Left lung (tissue), 10 donors: ENCODE results near the gene EEF2K. TPM values are rescaled to one million over a fixed set of nuclear protein-coding genes. Genes with fewer than 3 reads are reported as not detected.

Experiments used
- ATAC-seq: fragments of 200-7000 bp; cut with Tn5 transposase; one replicate; pipeline ENCODE4 v1.9.1; 2020; ENCODE audit warnings: moderate library complexity
- DNase-seq, 4 donors: peaks; one replicate each; pipeline ENCODE4 v3.0.0-alpha.2; 2013 to 2020
- H3K27ac ChIP-seq, 2 donors: fragments of 200-600 bp; sonication (generic) in 1 of 2; one replicate each; pipeline versions ENCODE4 v1.5.0 to v1.8.0; 2020 to 2021
- H3K27me3 ChIP-seq, 2 donors: fragments of 200-600 bp; sonication (generic) in 1 of 2; one replicate each; pipeline versions ENCODE4 v1.5.0 to v1.8.0; 2020 to 2021
- H3K36me3 ChIP-seq, 2 donors: fragments of 200-600 bp; sonication (generic) in 1 of 2; one replicate each; pipeline versions ENCODE4 v1.5.0 to v1.8.0; 2020 to 2021
- H3K4me1 ChIP-seq, 2 donors: fragments of 200-600 bp; one replicate each; pipeline ENCODE4 v1.8.0; 2021
- H3K4me3 ChIP-seq, 2 donors: fragments of 200-600 bp; sonication (generic) in 1 of 2; one replicate each; pipeline versions ENCODE4 v1.5.0 to v1.8.0; 2020 to 2021; ENCODE audit warnings: mild to moderate bottlenecking in 1 of 2
- H3K9me3 ChIP-seq, 2 donors: fragments of 200-600 bp; sonication (generic) in 1 of 2; one replicate each; pipeline versions ENCODE4 v1.5.0 to v1.8.0; 2020 to 2021
- intact Hi-C, 2 donors: fragments of 100-400 bp; cut with DNase I; formaldehyde crosslinking; loops; one replicate each; pipeline versions ENCODE4 v1.11.2 to v1.14.2; 2022
- polyA plus RNA-seq, 6 donors: library from polyadenylated mRNA; unstranded; fragments of 120-200 nt; gene quantifications; one replicate each; pipeline ENCODE4 v1.2.1, GENCODE V29; 2013; ENCODE audit not compliant: insufficient read length in 6 of 6
- total RNA-seq, 2 donors: library from RNA; stranded (reverse); fragmentation: NEBNext Ultra II Directional; extraction: Animal tissue kit (Norgen Biotek cat#: 25700); gene quantifications; one replicate each; pipeline ENCODE4 v1.2.1, GENCODE V29; 2021
- TF ChIP-seq, protein P1 (sequence below), 2 donors: fragments of 200-600 bp; sonication (generic) in 1 of 2; IDR thresholded peaks; one replicate each; pipeline versions ENCODE4 v1.5.0 to v1.8.0; 2021; ENCODE audit warnings: antibody characterized with exemption in 2 of 2
- donor health status: DM: no; HTN: yes; CAD: no.
- donor health status: DM: no; HTN: no; CAD: no.

Gene EEF2K
- total and polyA plus RNA-seq, 8 donors = 21.2 to 32.8 (median 23.7) TPM

DNA sequence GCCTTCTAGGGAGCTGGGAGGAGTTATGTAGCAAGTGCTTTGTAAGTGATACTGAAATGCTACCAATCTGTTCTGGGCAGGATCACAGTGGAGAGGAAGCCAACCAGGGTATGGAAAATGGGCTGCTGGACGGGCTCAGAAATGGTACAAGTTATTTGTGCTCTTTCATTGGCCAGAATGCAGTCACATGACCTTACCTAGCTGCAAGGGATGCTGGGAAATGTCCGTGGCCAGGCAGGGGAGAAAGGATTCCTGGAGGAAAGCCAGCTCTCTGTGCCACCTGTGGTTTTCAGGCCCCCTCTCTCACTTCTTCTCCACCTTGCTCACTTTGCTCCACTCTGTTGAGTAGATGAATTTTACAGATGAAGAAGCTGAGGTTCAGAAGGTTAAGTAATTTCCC lies 4.8 kb downstream of the EEF2K start:
- H3K9me3 ChIP-seq = no peaks in the 10 kb centered on the region
- no peak for DNase-seq
- TF ChIP-seq, protein P1, sequence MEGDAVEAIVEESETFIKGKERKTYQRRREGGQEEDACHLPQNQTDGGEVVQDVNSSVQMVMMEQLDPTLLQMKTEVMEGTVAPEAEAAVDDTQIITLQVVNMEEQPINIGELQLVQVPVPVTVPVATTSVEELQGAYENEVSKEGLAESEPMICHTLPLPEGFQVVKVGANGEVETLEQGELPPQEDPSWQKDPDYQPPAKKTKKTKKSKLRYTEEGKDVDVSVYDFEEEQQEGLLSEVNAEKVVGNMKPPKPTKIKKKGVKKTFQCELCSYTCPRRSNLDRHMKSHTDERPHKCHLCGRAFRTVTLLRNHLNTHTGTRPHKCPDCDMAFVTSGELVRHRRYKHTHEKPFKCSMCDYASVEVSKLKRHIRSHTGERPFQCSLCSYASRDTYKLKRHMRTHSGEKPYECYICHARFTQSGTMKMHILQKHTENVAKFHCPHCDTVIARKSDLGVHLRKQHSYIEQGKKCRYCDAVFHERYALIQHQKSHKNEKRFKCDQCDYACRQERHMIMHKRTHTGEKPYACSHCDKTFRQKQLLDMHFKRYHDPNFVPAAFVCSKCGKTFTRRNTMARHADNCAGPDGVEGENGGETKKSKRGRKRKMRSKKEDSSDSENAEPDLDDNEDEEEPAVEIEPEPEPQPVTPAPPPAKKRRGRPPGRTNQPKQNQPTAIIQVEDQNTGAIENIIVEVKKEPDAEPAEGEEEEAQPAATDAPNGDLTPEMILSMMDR (IDR thresholded peaks at IDR 0.05) = no peak

DNA sequence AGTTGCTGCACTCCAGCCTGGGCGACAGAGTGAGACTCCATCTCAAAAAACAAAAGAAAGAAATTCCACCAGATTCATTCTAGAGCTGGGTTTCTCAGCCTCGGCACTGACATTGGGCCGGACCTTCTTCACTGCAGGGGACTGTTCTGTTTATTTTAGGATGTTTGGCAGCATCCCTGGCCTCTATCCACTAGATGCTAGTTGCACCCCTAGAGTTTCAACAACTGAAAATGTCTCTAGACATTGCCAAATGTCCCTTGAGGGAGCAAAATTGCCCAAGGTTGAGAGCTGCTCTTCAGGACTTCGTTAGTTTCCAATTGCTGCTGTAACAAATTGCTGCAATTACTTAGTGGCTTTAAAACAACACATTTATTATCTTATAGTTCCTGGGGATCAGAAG lies 7.2 kb downstream of the EEF2K start:
- no peaks in the 10 kb centered on the region for H3K27me3 ChIP-seq
- DNase-seq (no peak), ATAC-seq (no peak)
- peaks cover 3 to 37% of the 10 kb centered on the region in 2 donors for H3K4me1 ChIP-seq
- TF ChIP-seq, protein P1 (IDR thresholded peaks at IDR 0.05) = no peak
- peaks cover 0 to 10% of the 10 kb centered on the region in 2 donors for H3K36me3 ChIP-seq
- no peak overlapping the region for H3K27ac ChIP-seq
- no peak overlapping the region for H3K4me3 ChIP-seq
- H3K9me3 ChIP-seq = no peaks in the 10 kb centered on the region
- intact Hi-C loops = no loop called here

More for the DNA sequence above, 4.8 kb downstream of the EEF2K start:
- ATAC-seq = no peak
- Histone ChIP-seq H3K27me3 (no peaks in the 10 kb centered on the region), H3K4me1 (peaks cover 13 to 49% of the 10 kb centered on the region in 2 donors), H3K36me3 (peaks cover 0 to 10% of the 10 kb centered on the region in 2 donors), H3K4me3 (no peak overlapping the region), H3K27ac (no peak overlapping the region)
- intact Hi-C loops = no loop called here

DNA sequence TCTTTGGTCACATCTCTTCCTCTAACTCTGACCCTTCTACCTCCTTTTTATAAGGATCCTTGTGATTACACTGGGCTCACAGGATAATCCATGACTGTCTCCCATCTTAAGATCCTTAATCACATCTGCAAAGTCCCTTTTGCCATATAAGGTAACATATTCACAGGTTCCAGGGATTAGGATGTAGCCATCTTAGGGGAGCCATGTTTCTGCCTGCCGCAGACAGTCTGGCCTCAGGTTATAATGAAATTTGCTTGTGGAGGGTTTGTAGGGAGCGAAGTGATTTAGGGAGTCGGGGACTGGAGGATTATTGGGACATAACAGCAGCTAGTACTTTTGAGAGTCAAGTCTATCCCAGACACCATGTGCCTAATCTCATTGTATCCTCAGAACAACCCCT lies 7.7 kb downstream of the EEF2K start:
- no peak for ATAC-seq
- no peaks in the 10 kb centered on the region for H3K9me3 ChIP-seq
- intact Hi-C loops = no loop called here
- peaks cover 0 to 10% of the 10 kb centered on the region in 2 donors for H3K36me3 ChIP-seq
- H3K27ac ChIP-seq = no peak overlapping the region
- H3K4me1 ChIP-seq = peaks cover 0 to 32% of the 10 kb centered on the region in 2 donors
- H3K27me3 ChIP-seq = no peaks in the 10 kb centered on the region
- DNase-seq = no peak
- TF ChIP-seq, protein P1 (IDR thresholded peaks at IDR 0.05) = no peak
- H3K4me3 ChIP-seq = no peak overlapping the region

DNA sequence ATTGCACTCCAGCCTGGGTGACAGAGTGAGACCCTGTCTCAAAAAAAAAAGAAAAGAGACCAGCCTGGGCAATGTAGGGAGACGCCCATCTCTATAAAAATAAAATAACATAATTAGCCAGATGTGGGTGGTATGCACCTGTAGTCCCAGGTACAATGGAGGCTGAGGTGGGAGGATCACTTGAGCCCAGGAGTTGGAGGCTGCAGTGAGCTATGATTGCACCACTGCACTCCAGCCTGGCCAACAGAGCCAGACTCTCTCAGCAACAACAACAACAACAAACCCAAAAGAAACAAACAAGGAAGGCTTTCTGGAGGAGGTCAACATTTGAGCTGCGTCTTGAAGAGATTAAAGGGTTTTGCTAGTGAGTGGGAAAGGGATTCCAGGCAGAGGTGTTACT lies 8.3 kb downstream of the EEF2K start:
- intact Hi-C loops = no loop called here
- peaks cover 0 to 28% of the 10 kb centered on the region in 2 donors for H3K4me1 ChIP-seq
- ATAC-seq = no peak
- peaks cover 0 to 10% of the 10 kb centered on the region in 2 donors for H3K36me3 ChIP-seq
- no peaks in the 10 kb centered on the region for H3K27me3 ChIP-seq
- TF ChIP-seq, protein P1 (IDR thresholded peaks at IDR 0.05) = no peak
- H3K4me3 ChIP-seq = no peak overlapping the region
- H3K27ac ChIP-seq = no peak overlapping the region
- DNase-seq = no peak
- H3K9me3 ChIP-seq = no peaks in the 10 kb centered on the region

DNA sequence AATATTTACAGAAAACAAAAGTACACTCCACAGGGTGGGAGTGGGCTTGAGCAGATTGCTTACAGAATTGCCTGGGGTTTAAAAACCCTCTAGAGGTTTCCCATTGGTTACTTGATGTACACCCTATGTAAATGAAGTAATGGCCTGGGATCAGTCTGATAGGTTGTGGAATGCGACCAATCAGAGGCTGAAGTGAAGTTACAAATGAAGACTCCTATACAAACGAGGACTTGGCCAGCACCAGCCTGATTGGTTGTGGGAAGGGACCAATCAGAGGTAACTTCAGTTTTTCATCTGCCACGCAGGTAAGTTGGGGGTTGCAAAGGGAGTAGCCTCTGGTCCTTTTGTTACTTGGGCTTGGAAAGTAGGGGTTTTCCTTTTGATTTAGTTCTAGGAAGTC lies 8.8 kb downstream of the EEF2K start:
- no peak overlapping the region for H3K27ac ChIP-seq
- intact Hi-C loops = no loop called here
- no peaks in the 10 kb centered on the region for H3K9me3 ChIP-seq
- peaks cover 0 to 26% of the 10 kb centered on the region in 2 donors for H3K4me1 ChIP-seq
- no peaks in the 10 kb centered on the region for H3K27me3 ChIP-seq
- peaks cover 0 to 10% of the 10 kb centered on the region in 2 donors for H3K36me3 ChIP-seq
- TF ChIP-seq, protein P1 (IDR thresholded peaks at IDR 0.05) = no peak
- ATAC-seq (no peak), DNase-seq (no peak)
- no peak overlapping the region for H3K4me3 ChIP-seq
